ENCODE results near the gene SEMA4D.
A peak's percentile ranks its signal among the peaks of the same experiment; 100 is the strongest.

The SEMA4D gene

DNA sequence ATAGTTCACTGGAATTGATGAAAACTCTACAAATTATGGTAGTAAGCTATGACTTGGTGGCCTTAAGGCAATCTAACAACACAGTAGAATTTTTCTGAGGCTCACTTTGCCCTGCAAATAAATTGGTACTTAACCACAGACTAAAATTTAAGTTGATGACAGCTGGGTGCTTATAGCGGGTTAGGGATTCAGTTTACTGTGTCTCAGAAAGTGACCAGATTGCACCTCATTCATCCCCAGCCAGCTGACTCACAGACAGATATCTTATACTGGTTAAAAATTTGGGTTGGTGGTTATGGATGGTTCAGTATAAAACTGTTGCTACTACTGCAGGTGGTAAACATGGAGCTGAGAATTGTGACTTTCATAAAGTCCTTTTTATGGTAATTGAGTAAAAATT, 184.1 kb downstream of the SEMA4D start:
- POLR2A ChIA-PET (ENCODE audit: low non-redundant PET): interaction anchor here (0.7 kb wide), 1 partner anchor 1334 kb away, joined by 4 read pairs; no protein-coding TSS in a partner anchor
- no peak for DNase-seq (ENCODE audit: low spot score)
- TF ChIP-seq, protein P1, sequence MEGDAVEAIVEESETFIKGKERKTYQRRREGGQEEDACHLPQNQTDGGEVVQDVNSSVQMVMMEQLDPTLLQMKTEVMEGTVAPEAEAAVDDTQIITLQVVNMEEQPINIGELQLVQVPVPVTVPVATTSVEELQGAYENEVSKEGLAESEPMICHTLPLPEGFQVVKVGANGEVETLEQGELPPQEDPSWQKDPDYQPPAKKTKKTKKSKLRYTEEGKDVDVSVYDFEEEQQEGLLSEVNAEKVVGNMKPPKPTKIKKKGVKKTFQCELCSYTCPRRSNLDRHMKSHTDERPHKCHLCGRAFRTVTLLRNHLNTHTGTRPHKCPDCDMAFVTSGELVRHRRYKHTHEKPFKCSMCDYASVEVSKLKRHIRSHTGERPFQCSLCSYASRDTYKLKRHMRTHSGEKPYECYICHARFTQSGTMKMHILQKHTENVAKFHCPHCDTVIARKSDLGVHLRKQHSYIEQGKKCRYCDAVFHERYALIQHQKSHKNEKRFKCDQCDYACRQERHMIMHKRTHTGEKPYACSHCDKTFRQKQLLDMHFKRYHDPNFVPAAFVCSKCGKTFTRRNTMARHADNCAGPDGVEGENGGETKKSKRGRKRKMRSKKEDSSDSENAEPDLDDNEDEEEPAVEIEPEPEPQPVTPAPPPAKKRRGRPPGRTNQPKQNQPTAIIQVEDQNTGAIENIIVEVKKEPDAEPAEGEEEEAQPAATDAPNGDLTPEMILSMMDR (conservative IDR thresholded peaks at IDR 0.05; ENCODE audit: low read depth): no peak
- CTCF ChIA-PET: interaction anchor here (1.4 kb wide), 1 partner anchor 235 kb away, joined by 3 read pairs; no protein-coding TSS in a partner anchor
- no peak overlapping the region for H3K27ac ChIP-seq

DNA sequence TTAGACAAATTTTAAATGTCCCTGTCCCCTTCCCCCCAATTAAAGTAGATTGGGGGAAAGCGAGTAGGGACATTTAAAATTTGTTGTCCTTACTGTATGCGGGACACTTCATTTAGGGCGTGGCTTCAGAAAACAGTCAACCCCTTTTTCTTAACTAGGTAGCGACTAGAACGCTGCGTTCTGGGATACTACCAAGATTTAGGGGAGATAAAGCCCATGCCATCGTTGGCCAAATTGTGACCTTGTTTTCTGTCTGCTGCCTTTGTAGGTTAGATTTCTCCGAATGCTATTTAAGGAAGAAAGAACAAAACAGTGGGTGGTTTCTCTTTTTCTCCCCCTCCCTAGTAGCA, 185.7 kb downstream of the SEMA4D start:
- TF ChIP-seq, protein P1 (conservative IDR thresholded peaks at IDR 0.05; ENCODE audit: low read depth): no peak
- no peak for DNase-seq (ENCODE audit: low spot score)
- ChIA-PET POLR2A (ENCODE audit: low non-redundant PET) (no interaction called here), CTCF (no interaction called here)
- no peak overlapping the region for H3K27ac ChIP-seq

DNA sequence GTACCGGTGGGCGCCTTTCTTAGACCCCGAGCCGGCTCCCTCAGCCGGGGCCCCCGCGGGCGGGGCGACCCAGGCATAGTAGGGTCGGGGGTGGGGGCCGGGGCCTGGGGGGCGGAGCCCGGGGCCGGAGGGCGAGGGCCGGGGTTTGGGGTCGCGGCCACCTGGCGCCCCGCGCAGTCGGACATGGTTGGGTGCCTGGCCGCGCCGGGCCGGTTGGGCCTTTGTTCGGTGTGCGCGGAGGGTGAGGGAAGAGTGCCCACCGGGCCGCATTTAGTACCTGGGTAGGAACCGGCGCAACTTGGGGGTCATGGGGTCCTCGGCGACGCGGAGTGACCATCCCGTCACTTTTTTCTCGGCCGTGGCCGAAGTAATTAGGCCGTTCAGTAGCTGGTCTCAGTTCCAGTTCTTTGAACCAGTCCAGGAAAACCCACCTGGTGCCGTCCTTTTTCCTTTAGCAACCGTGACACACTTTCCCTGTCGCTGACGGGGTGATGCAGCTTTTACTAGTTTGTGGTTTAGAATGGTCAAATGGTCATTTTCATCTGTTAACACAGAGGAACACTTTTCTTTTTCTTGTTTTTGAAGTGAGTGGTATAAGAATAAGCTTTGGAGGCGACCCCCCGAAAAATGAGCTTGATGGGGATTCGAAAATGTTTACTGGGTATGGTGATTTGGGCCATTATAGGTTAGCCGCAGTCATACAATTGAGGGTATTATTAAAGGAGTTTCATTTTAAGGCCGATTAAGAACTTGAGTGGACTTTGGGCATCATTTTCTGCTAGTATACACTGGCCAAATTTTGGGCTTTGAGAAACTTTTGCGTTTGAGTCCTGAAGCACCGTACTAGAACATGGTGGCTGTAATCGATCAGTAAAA, 186.3 kb downstream of the SEMA4D start:
- peak overlapping the region; percentile 93 for H3K27ac ChIP-seq
- ChIA-PET POLR2A (ENCODE audit: low non-redundant PET) (no interaction called here), CTCF (no interaction called here)
- TF ChIP-seq, protein P1 (conservative IDR thresholded peaks at IDR 0.05; ENCODE audit: low read depth): no peak
- DNase-seq (ENCODE audit: low spot score): peak; percentile 13
